ENCODE measurements around the gene MAP2K2.

The MAP2K2 gene

GRCh38 chr19:4045597-4046361 lies 78.1 kb downstream of the MAP2K2 start:
- Histone ChIP-seq H3K79me2 (ENCODE audit: low read length) (peaks cover 81% of the 10 kb centered on the region), H4K20me1 (ENCODE audit: insufficient read depth, low read length) (peaks cover 65% of the 10 kb centered on the region), H3K4me1 (ENCODE audit: low read length) (no peaks in the 10 kb centered on the region), H2AFZ (ENCODE audit: low read depth, low read length) (no peak overlapping the region), H3K27me3 (ENCODE audit: low read depth, low read length) (no peaks in the 10 kb centered on the region), H3K4me2 (ENCODE audit: low read length) (no peak overlapping the region), H3K9ac (ENCODE audit: low read length) (no peak overlapping the region), H3K36me3 (replicated peaks; ENCODE audit: low read depth, low read length) (peaks cover 32% of the 10 kb centered on the region), H3K27ac (ENCODE audit: low read length) (no peak overlapping the region), H3K9me3 (ENCODE audit: insufficient read depth, low read length) (no peaks in the 10 kb centered on the region), H3K4me3 (ENCODE audit: low read length) (no peak overlapping the region)
- TF ChIP-seq EZH2phosphoT487 (IDR thresholded peaks at IDR 0.05; ENCODE audit: low read depth), result no peak
- TF ChIP-seq, protein P1, sequence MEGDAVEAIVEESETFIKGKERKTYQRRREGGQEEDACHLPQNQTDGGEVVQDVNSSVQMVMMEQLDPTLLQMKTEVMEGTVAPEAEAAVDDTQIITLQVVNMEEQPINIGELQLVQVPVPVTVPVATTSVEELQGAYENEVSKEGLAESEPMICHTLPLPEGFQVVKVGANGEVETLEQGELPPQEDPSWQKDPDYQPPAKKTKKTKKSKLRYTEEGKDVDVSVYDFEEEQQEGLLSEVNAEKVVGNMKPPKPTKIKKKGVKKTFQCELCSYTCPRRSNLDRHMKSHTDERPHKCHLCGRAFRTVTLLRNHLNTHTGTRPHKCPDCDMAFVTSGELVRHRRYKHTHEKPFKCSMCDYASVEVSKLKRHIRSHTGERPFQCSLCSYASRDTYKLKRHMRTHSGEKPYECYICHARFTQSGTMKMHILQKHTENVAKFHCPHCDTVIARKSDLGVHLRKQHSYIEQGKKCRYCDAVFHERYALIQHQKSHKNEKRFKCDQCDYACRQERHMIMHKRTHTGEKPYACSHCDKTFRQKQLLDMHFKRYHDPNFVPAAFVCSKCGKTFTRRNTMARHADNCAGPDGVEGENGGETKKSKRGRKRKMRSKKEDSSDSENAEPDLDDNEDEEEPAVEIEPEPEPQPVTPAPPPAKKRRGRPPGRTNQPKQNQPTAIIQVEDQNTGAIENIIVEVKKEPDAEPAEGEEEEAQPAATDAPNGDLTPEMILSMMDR (IDR thresholded peaks at IDR 0.05; ENCODE audit: low read depth, low read length), result no peak

GRCh38 chr19:4044990-4045465 lies 78.9 kb downstream of the MAP2K2 start:
- Histone ChIP-seq H3K27ac (ENCODE audit: low read length) (no peak overlapping the region), H3K36me3 (replicated peaks; ENCODE audit: low read depth, low read length) (peaks cover 32% of the 10 kb centered on the region), H3K4me2 (ENCODE audit: low read length) (no peak overlapping the region), H2AFZ (ENCODE audit: low read depth, low read length) (no peak overlapping the region), H3K4me1 (ENCODE audit: low read length) (no peaks in the 10 kb centered on the region), H3K79me2 (ENCODE audit: low read length) (peaks cover 74% of the 10 kb centered on the region), H3K9me3 (ENCODE audit: insufficient read depth, low read length) (no peaks in the 10 kb centered on the region), H4K20me1 (ENCODE audit: insufficient read depth, low read length) (peaks cover 58% of the 10 kb centered on the region), H3K4me3 (ENCODE audit: low read length) (no peak overlapping the region), H3K9ac (ENCODE audit: low read length) (no peak overlapping the region), H3K27me3 (ENCODE audit: low read depth, low read length) (no peaks in the 10 kb centered on the region)
- TF ChIP-seq, protein P1 (IDR thresholded peaks at IDR 0.05; ENCODE audit: low read depth, low read length), result no peak
- TF ChIP-seq EZH2phosphoT487 (IDR thresholded peaks at IDR 0.05; ENCODE audit: low read depth), result no peak

GRCh38 chr19:4043966-4044715 lies 79.8 kb downstream of the MAP2K2 start:
- Histone ChIP-seq H3K9me3 (ENCODE audit: insufficient read depth, low read length) (no peaks in the 10 kb centered on the region), H3K4me1 (ENCODE audit: low read length) (no peaks in the 10 kb centered on the region), H3K4me2 (ENCODE audit: low read length) (no peak overlapping the region), H2AFZ (ENCODE audit: low read depth, low read length) (no peak overlapping the region), H3K27ac (ENCODE audit: low read length) (no peak overlapping the region), H3K4me3 (ENCODE audit: low read length) (no peak overlapping the region), H4K20me1 (ENCODE audit: insufficient read depth, low read length) (peaks cover 49% of the 10 kb centered on the region), H3K27me3 (ENCODE audit: low read depth, low read length) (no peaks in the 10 kb centered on the region), H3K9ac (ENCODE audit: low read length) (no peak overlapping the region), H3K36me3 (replicated peaks; ENCODE audit: low read depth, low read length) (peaks cover 24% of the 10 kb centered on the region), H3K79me2 (ENCODE audit: low read length) (peaks cover 65% of the 10 kb centered on the region)
- TF ChIP-seq, protein P1 (IDR thresholded peaks at IDR 0.05; ENCODE audit: low read depth, low read length), result no peak
- TF ChIP-seq EZH2phosphoT487 (IDR thresholded peaks at IDR 0.05; ENCODE audit: low read depth), result no peak

- peaks cover 49% of the 10 kb centered on the region for H4K20me1 ChIP-seq (ENCODE audit: insufficient read depth, low read length)
- TF ChIP-seq EZH2phosphoT487 (IDR thresholded peaks at IDR 0.05; ENCODE audit: low read depth), result no peak
- TF ChIP-seq, protein P1 (IDR thresholded peaks at IDR 0.05; ENCODE audit: low read depth, low read length), result no peak
Measured at GRCh38 chr19:4043401-4043800, 80.5 kb downstream of the MAP2K2 start.

More at GRCh38 chr19:4043401-4043800, 80.5 kb downstream of the MAP2K2 start:
- Histone ChIP-seq H3K9ac (ENCODE audit: low read length) (no peak overlapping the region), H3K4me3 (ENCODE audit: low read length) (no peak overlapping the region), H3K9me3 (ENCODE audit: insufficient read depth, low read length) (no peaks in the 10 kb centered on the region), H2AFZ (ENCODE audit: low read depth, low read length) (no peak overlapping the region), H3K36me3 (replicated peaks; ENCODE audit: low read depth, low read length) (peaks cover 23% of the 10 kb centered on the region), H3K79me2 (ENCODE audit: low read length) (peaks cover 58% of the 10 kb centered on the region), H3K27ac (ENCODE audit: low read length) (no peak overlapping the region), H3K4me1 (ENCODE audit: low read length) (no peaks in the 10 kb centered on the region), H3K4me2 (ENCODE audit: low read length) (no peak overlapping the region), H3K27me3 (ENCODE audit: low read depth, low read length) (no peaks in the 10 kb centered on the region)

Data from OCI-LY3 (cell line).